ENCODE results near the gene UGT1A3.
"Not testable (repeated sequence)": the region's sequence is repeated elsewhere in the genome, so short reads cannot be mapped to it uniquely, and the experiment has no call there.

UGT1A3 gene

DNA sequence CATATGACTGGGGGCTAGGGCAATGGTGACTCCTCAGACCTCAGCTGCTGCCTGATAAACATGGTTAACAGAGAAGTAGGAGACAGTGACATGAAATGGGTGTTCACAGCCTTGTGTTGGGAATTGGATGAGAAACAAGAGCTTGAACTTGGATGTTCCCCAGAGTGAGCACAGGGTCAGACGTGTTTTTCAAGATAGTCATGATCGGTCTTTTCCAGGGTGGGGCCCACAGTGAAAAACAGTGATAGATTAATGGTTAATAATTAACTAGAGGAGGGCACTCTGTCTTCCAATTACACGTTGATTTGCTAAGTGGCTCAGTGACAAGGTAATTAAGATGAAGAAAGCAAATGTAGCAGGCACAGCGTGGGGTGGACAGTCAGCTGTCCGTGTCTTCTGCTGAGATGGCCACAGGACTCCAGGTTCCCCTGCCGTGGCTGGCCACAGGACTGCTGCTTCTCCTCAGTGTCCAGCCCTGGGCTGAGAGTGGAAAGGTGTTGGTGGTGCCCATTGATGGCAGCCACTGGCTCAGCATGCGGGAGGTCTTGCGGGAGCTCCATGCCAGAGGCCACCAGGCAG lies at the start of gene UGT1A3:
TSS of gene UGT1A3 (plus strand) at position 320 of the 579 bp plus-strand sequence. CDS start at position 405, 85 bp downstream.
- no peak for DNase-seq

DNA sequence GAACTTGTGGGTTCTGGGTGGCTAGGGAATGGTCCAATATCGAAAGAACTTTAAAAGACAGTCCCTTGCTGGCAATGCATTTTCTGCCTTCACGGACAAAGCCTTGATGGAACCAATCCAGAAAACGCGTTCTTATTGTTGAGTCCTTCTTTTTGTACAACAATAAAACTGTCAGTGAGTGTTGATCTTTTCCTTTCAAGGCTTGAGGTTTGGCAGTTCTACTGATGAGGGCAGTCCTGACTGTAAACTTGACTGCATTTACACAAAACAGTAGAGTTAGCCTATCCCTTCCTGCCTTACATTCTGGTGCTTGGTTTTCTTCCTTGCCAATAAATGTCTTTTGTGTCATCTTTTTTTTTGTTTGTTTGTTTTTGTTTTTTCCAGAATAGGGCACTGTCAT lies 49.6 kb upstream of the UGT1A3 start:
- no peak for DNase-seq

DNA sequence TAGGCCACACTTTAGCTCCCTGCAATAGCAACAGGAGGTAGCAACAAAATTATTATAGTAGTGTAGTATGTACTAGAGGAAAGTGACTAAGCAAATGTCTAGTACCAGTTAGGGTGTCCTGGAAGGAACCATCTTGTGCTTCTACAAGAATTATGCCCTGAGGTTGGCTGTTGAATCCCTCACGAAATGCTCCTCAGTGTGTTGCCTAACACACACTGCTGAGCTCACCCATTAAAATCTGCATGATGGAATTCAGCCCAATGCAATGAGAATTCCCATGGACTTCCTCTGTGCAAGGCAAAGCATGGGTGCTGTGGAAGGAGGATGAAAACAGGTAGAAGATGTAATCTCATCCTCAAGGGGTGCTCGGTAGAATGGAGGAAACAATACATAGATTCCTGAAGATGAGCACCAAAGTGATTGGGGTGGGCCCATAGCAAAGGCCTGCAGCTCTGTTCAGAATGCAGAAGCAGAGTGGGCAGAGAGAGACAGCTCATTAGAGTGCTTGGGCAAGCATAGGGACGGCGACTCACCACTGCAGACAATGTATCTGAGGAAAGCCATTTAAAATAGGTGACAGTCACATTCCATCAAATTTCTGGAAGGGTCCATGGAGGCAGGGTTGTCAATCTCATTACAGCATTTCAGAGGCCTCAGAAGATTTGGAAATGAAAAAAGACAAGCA lies 48.3 kb upstream of the UGT1A3 start:
- DNase-seq: no peak

DNA sequence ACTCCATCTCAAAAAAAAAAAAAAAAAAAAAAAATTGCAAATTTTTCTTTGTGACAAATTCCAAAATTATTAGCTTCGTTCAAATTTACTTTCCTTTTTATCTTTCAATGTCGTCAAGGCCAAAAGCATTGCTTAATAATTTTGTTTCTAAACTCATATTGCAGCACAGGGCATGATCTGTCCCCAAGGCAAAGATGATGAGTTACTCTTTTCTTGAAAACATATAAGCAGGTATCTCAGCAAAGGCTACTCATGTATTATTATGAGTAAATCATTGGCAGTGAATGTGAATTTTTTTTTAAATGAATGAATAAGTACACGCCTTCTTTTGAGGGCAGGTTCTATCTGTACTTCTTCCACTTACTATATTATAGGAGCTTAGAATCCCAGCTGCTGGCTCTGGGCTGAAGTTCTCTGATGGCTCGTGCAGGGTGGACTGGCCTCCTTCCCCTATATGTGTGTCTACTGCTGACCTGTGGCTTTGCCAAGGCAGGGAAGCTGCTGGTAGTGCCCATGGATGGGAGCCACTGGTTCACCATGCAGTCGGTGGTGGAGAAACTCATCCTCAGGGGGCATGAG lies 47.2 kb upstream of the UGT1A3 start, which contains the start of gene UGT1A7:
TSS of gene UGT1A7 (plus strand) at position 381 of the 579 bp plus-strand sequence. CDS start at position 418, 37 bp downstream.
- DNase-seq: no peak

DNA sequence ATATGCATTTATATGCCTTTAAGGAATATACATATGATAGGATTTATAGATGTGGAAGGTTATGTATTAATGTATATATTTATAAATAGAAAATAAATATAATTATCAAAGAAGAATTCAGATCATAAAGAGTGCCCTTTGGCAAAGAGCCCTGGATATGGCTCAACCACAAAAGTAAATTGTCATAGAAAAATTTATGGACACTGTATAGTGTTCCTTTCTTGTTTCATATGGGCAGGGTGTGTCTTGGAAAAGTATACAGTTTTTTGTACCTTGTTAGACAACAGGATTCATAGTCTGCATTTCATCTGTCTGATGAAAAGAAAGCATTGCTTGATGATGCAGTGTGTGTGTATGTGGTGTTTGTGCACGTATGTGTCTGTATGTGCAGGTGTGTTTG lies 44.2 kb upstream of the UGT1A3 start:
- DNase-seq: no peak

DNA sequence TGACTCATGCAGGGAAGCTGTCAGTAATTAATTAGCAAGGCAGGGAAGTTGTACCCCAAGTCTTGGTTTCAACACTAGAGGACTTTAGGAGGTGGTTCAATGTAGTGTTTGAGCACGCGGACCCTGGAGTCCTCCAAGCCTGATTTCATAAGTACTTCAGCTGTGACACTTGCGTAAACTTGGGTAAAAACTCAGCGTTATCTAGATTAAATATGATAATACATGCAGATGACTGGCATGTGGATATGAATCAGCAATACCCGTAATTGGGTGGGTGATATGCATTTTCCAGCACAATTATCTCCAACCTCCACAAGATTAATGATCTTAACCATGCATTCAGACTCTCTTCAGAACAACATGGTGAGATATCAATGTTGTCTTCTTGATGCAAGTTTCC lies 41.9 kb upstream of the UGT1A3 start:
- DNase-seq: no peak

DNA sequence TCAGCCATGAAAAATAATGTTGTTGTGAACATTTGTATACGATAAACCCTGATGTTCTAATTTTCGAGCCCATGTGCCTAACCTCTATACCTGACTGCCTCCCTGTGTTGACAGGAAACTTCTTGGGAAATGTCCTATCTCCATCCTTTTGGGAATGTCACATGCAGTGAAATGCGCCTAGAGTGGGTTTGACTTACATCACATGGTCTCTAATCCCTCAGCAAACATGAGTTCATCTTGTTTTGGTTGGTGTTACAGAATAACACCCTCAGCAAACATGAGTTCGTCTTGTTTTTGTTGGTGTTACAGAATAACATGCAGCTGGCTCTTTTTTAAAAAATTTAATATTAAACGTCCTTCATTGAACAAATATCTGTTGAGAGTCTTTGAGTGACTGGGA lies 40.5 kb upstream of the UGT1A3 start:
- DNase-seq: no peak

DNA sequence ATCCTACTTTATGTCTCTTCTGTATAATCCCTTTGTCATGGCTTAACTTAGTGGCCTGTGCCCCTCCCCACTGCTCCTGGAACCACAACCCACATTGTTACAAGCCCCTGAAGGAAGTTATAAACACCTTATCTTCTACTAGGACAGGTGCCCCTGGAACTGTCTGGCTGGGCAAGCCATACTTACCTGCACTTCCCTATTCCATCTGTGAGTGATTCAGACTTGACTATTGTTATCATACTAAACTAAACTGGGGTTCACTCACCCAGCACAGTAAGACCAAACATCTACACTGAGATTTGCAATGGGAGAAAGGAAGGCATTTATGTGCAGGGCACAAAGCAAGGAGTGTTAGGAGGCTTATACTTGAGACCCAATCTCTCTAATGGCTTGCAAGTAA lies 39.8 kb upstream of the UGT1A3 start:
- no peak for DNase-seq

DNA sequence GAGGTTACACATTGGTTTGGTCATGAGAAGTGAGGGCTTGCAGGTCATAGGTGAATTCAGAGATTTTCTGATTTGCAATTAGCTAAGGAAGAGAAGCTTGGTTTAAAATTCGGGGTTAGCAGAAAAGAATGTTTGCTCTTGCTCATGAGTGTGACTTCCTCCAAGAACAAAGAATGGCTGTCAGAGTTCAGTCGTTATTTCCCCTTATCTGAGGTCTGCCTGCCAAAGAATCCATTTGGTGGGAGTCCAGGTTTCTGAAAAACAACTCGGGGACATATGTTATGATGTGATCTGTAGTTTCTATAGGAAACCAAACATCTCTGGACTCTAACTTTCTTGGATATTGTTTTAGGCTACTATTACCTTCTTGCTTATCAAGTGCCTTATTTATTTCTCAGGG lies 39.3 kb upstream of the UGT1A3 start:
- DNase-seq: no peak

DNA sequence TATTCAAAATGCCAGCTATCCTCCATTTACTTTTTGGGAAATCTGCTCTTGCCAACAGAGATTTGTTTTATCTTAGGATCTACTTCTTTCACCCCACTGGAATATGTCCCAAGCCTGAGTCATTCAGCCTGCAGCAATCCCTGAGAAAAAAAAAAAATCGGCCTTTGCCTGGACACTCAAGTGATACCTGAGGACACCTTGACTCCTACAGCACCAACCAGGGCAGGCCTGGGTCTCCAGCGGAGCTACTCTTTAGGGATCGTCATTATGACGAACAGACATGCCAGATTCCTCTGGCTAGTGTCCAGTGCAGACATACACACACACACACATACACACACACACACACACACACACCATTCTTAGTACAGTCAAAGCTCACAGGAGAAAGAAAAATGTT lies 38.4 kb upstream of the UGT1A3 start:
- DNase-seq: no peak

DNA sequence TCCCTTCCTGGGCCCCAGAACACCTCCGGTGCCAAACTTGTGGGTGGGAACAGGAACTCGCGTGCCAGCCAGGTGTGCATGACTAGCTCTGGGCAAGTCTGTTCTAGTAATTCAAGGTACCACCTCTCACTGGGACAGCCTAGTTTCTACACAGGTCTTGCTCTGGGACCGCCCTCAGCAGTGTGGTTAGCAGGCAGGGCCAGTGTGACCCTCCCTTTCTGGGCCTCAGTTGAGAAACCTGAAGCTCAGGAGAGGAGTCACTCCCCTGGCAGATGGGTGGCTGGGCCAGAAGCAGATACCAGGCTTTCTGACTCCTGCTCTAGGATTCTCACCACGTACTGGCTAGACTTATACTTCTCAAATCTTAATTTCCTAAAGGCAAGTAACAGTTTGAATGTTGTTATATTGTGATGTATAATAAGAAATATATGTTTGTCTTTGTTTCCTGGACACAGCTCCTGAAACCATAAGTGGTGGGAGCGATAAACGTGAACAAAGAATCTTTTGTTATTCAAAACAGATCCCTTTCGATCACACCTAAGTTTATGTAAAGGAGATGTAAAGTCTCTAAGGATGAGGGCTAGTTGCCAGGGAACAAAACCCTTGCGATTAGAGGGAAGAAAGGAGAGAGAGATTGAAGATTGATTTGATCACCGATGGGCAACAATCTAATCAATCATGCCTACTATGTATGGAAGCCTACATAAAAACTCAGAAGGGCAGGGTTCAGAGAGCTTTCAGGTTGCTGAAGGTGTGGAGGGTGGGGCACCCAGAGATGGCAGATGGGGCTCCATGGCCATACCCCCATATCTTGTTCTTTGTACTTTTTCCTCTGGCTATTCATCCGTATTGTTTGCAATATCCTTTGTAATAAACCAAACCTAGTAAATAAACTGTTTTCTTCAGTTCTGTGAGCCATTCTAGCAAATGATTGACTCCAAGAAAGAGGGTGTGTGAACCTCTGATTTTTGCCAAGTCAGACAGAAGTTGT lies 37.1 kb upstream of the UGT1A3 start:
- no peak for DNase-seq

DNA sequence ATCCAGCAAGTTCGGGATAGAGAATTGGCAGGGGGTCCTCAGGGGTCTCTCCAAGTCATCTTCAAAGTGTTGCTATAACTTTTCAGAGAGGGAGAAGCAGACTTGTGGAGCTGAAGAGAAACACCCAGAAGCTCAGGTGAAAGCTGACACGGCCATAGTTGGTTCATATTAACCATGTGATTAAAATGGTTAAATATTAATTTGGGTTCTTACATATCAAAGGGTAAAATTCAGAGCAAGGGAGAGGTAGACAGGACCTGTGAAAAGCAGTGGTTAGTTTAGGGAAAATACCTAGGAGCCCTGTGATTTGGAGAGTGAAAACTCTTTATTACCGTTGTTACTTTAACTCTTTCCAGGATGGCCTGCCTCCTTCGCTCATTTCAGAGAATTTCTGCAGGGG lies 36.2 kb upstream of the UGT1A3 start, which contains the start of gene UGT1A6:
TSS of gene UGT1A6 (plus strand) at position 243 of the 400 bp plus-strand sequence. CDS start at position 358, 115 bp downstream.
- no peak for DNase-seq

DNA sequence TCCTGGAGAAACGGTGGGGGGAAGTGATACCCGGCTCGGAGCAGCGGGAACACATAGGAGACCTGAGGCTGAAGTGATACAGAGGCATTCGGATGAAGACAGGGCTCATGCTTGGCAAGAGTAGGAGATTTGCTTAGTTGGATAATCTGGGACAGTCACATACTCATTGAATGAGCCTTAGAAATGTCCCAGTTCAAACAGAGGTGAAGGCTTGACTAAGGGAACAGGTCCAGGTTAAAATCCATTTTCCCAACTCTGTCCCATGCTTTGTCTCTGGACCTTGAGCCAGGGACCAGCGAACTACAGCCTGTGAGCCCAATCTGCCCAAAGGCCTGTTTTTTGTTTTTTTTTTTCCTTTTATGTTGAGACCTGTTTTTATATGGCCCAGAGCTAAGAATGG lies 34.9 kb upstream of the UGT1A3 start:
- no peak for DNase-seq

DNA sequence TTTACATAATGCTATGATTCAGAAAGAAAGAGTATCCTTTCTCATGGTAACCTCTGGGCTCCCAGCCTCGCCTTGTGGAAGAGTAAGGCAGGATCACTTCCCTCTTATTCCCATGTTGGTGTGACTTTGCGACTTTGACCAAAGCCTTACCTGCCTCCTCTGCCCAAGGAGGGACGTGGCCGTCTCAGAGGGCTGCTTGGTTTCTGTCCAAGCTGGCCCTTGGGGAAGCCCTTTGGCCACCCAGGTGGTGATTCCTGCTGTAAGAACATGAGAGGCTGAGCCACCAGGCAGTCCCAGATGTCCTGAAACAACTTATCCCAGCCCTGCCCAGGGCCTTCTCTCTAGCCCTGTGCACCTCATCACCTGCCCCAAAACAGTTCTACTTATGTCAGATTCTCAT lies 30.1 kb upstream of the UGT1A3 start:
- no peak for DNase-seq

DNA sequence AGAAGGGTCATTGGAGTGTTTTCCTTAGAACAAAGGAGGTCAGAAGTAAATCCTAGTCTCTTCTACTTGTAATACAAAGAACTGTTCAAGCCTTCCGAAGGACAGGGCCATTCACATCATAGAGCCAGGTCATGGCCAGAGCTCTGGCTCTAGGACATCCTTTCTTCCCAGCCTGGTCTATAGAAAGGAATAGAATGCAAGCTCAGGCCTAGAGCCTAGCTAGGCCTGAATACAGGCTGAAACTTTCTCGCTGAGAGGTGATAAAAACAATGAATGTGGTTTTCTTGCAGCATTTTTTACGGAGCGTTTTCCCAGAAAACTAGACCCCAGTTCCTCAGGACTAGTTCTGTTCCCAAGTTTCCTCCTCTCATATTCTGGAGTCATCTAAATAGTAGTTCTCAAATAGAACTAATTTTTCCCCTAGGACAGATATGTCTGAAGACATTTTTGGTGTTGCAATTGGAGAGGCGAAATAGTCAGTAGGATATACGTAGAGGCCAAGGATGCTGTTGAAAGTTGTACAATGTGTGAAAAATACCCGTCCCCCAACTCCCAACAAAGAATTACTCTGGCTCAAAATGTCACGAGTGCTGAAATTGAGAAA lies 29.3 kb upstream of the UGT1A3 start:
- DNase-seq: no peak

DNA sequence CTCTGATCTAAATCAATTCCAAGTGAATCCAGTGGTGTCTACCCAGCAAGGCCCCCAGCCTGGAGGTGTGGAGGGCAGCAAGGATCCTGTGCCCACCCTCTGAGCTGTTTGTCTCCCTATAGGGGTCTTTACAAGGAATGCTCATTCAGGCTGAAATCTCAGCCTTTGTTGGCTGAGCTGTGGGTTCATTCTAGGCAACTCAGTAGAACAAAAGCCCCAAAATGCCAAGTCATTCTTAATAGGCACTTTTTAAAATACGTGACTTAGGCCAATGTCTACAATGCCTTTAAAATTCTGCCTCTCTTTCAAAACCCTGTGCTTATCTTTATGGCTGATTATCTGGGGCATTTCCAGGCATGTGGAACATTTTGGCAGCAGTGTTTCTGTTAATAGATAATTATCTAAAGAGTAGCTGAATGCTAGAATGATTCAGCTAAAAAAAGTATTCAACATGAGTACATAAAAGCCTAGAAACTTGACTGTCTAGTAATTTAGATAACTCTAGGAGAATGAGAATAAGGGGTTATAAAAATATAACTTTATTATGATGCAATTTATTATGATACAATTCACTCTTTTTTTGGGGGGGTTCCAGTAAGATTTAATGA lies 28.7 kb upstream of the UGT1A3 start:
- DNase-seq: no peak

DNA sequence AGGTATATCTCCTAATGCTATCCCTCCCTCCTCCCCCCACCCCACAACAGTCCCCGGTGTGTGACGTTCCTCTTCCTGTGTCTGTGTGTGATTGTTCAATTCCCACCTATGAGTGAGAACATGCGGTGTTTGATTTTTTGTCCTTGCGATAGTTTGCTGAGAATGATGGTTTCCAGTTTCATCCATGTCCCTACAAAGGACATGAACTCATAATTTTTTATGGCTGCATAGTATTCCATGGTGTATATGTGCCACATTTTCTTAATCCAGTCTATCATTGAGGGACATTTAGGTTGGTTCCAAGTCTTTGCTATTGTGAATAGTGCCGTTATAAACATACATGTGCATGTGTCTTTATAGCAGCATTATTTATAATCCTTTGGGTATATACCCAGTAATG lies 28.0 kb upstream of the UGT1A3 start:
- DNase-seq: not testable (repeated sequence)

DNA sequence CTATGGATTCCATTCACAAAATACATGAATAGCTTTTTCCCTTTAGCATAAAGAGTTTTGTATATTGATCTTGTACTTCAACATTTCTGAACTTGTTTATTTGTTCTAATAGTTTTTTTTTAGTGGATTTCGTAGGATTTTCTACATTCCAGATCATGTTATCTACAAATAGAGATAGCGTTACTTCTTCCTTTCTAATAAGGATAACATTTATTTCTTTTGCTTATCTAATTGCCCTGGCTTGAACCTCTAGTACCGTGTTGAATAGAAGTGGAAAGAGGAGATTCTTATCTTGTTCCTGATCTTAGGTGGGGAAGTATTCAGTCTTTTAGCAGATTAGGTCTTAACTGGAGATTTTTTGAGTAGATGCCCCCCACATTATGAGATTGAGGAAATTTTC lies 26.6 kb upstream of the UGT1A3 start:
- DNase-seq: no peak

DNA sequence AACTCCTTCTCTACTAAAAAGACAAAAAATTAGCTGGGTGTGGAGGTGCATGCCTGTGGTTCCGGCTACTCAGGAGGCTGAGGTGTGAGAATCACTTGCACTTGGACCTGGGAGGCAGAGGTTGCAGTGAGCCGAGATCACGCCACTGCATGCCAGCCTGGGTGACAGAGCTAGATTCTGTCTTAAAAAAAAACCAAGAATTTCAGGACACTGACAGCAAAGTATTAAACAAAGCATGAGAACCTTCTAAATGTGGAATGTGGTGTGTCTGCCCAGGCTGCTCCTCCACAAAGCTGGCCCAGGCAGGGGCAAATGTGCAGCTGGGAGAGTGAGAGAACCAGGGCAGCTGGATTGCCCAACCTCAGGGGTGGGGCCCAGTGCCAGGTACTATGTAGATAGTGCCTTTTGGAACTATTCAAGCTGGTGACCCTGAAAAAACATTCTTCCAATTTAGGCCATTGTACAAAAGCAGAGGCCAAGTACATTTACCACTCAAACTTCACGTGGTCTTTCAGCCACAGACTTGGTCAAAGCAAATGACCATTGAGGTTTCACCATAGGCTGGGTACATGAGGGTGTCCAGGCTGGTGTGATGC lies 22.8 kb upstream of the UGT1A3 start:
- DNase-seq: no peak

DNA sequence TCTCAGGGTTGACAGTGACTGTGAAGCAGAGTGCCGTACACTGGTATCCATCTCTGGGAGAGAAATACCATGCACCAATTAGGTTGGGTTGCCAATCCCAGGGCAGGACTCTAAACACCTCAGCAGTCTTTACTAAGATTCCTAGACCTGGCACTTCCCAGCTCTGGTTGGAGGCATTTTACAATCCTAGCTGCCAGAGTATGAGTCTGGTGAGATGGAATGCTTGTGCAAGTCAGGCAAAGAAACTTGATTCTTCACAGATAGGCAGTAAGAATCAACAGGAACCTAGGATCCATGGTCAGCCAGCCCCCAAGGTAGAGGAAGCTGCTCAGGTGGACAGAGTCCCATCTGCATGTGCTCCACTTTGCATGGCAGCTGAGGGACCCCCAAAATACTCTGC lies 22.1 kb upstream of the UGT1A3 start:
- no peak for DNase-seq

DNA sequence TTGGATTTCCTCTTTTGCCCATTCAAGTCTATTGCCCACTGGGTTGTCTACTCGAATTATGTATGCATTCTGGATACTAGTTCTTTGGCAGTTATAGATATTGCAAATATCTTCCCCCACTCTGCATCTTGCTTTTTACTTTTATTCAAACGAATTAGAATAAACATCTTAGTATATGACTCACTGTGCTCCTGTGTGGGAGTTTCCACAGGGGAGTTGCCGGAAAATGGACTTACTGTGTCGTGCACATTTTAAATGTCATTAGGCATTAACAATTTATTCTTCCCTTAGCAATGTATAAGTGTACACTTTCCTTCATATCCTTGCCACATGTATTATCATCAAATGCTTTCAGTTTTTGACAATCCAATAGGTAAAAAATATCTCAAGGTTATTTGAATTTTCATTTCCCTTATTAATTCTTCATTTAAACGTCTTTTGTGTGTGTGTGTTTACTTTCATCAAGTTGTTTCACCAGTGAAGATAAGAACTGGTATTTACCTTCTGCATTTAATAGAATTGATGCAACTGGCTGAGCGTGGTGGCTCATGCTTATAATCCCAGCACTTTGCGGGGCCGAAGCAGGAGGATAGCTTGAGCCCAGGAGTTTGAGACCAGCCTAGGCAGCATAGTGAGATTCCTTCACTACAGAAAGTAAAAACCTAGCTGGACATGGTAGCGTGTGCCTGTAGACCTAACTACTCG lies 20.8 kb upstream of the UGT1A3 start:
- DNase-seq: no peak
